Endothelial cell of umbilical vein (primary cell): ENCODE data around the gene LCE2C. TPM values are rescaled to one million over a fixed set of nuclear protein-coding genes. Genes with fewer than 3 reads are reported as not detected.

Source experiments
- BruUV-seq: library from RNA; stranded (reverse); fragments of 400-500 nt; replicated peaks from 2 replicates; lab custom pipeline; 2021; lab: Mats Ljungman, UMichigan
- CTCF ChIA-PET: fragments of 300-600, 350-600 bp; sonication (Branson Sonifier 250); formaldehyde crosslinking; loops from one replicate; lab custom pipeline; 2021; ENCODE audit warnings: antibody characterized with exemption, inconsistent platforms; lab: Charles Lee
- POLR2A ChIA-PET: fragments of 300-600, 350-600 bp; sonication (Branson Sonifier 250); formaldehyde crosslinking; loops from one replicate; lab custom pipeline; 2021; ENCODE audit warnings: antibody characterized with exemption, inconsistent platforms; lab: Charles Lee
- DNase-seq: peaks from one replicate; pipeline ENCODE4 v3.0.0-alpha.2; 2011; ENCODE audit warnings: low read depth, low spot score
- FAIRE-seq: peaks from 2 replicates; lab custom pipeline; 2011; peaks lifted over from hg19 to GRCh38; lab: Jason Lieb, UNC
- H2AFZ ChIP-seq: 2 replicates; pipeline ENCODE4 v1.6.0; 2012; ENCODE audit warnings: low read depth, low read length, control low read depth, inconsistent platforms
- H3K27ac ChIP-seq: 2 replicates; pipeline ENCODE4 v1.5.1; 2011; ENCODE audit warnings: low read depth, mild to moderate bottlenecking, control low read depth, low read length, moderate library complexity; ENCODE audit not compliant: insufficient read depth
- H3K27me3 ChIP-seq, 2 experiments: 2 replicates each; pipeline versions ENCODE4 v1.6.0 to v1.6.1; 2011; ENCODE audit warnings: low read length in 2 of 2, mixed read lengths in 1 of 2; ENCODE audit not compliant: control insufficient read depth in 2 of 2, insufficient read depth in 2 of 2
- H3K36me3 ChIP-seq, 2 experiments: 2 replicates in 1 of 2; 3 replicates in 1 of 2; pipeline ENCODE4 v1.5.1; 2011; ENCODE audit warnings: low read length in 2 of 2, mild to moderate bottlenecking in 1 of 2, moderate library complexity in 1 of 2; ENCODE audit not compliant: control insufficient read depth in 2 of 2, insufficient read depth in 2 of 2; ENCODE audit errors: extremely low read depth in 1 of 2
- H3K4me1 ChIP-seq: 3 replicates; pipeline ENCODE4 v1.5.1; 2011; ENCODE audit warnings: mild to moderate bottlenecking, low read length; ENCODE audit not compliant: control insufficient read depth, insufficient read depth; ENCODE audit errors: extremely low read depth
- H3K4me2 ChIP-seq: 2 replicates; pipeline ENCODE4 v1.6.1; 2011; ENCODE audit warnings: low read length, control low read depth, mixed read lengths; ENCODE audit not compliant: insufficient read depth
- H3K4me3 ChIP-seq, 3 experiments: fragments of 200-600 bp in 1 of 3; sonication (generic), shearing (Covaris generic) in 1 of 3; replicated peaks in 1 of 3; 2 replicates each; pipeline ENCODE4 v1.5.1; 2011 to 2016; ENCODE audit warnings: control low read depth in 3 of 3, low read length in 3 of 3, mild to moderate bottlenecking in 2 of 3, inconsistent platforms in 1 of 3, low read depth in 1 of 3, moderate library complexity in 1 of 3; ENCODE audit not compliant: insufficient read depth in 1 of 3
- H3K79me2 ChIP-seq: 2 replicates; pipeline ENCODE4 v1.6.0; 2012; ENCODE audit warnings: low read length, inconsistent platforms; ENCODE audit not compliant: control insufficient read depth, insufficient read depth
- H3K9ac ChIP-seq: replicated peaks from 2 replicates; pipeline ENCODE3; 2011; ENCODE audit warnings: low read length, control low read depth; ENCODE audit not compliant: insufficient read depth; ENCODE audit errors: extremely low read depth
- H3K9me1 ChIP-seq: replicated peaks from 3 replicates; pipeline ENCODE4 v1.6.0; 2011; ENCODE audit warnings: mild to moderate bottlenecking, low read length; ENCODE audit not compliant: control insufficient read depth, insufficient read depth; ENCODE audit errors: extremely low read depth
- H3K9me3 ChIP-seq: replicated peaks from 2 replicates; pipeline ENCODE4 v1.5.1; 2012; ENCODE audit warnings: low read length, inconsistent platforms; ENCODE audit not compliant: control insufficient read depth, insufficient read depth
- H4K20me1 ChIP-seq: replicated peaks from 2 replicates; pipeline ENCODE3; 2011; ENCODE audit warnings: mild to moderate bottlenecking, low read length; ENCODE audit not compliant: control insufficient read depth, insufficient read depth; ENCODE audit errors: extremely low read depth
- EZH2 ChIP-seq: IDR thresholded peaks from 2 replicates; pipeline ENCODE4 v1.6.1; 2012; ENCODE audit warnings: borderline replicate concordance, low read depth, mild to moderate bottlenecking, moderate library complexity, low read length, inconsistent platforms; ENCODE audit not compliant: severe bottlenecking
- FOS ChIP-seq: IDR thresholded peaks from 2 replicates; pipeline ENCODE4 v1.6.1; 2011; ENCODE audit warnings: mild to moderate bottlenecking, low read length, moderate library complexity, borderline replicate concordance; ENCODE audit not compliant: insufficient read depth
- GATA2 ChIP-seq: IDR thresholded peaks from 2 replicates; pipeline ENCODE4 v1.7.0; 2011; ENCODE audit warnings: low read depth, mild to moderate bottlenecking, moderate library complexity, mixed read lengths, low read length; ENCODE audit not compliant: insufficient read length, insufficient read depth
- JUN ChIP-seq: IDR thresholded peaks from 2 replicates; pipeline ENCODE4 v1.6.1; 2011; ENCODE audit warnings: borderline replicate concordance, low read depth; ENCODE audit not compliant: insufficient read length, insufficient read depth
- MYC ChIP-seq: IDR thresholded peaks from one replicate; pipeline ENCODE4 v1.6.1; 2011; ENCODE audit warnings: mild to moderate bottlenecking, low read depth, low read length
- POLR2A ChIP-seq: IDR thresholded peaks from 2 replicates; pipeline ENCODE4 v1.6.1; 2012; ENCODE audit warnings: low read depth, mild to moderate bottlenecking, control low read depth, low read length
- POLR2AphosphoS5 ChIP-seq: IDR thresholded peaks from 2 replicates; pipeline ENCODE4 v1.6.1; 2012; ENCODE audit warnings: low read depth, mild to moderate bottlenecking, control low read depth, low read length, moderate library complexity; ENCODE audit not compliant: insufficient read depth
- dilution Hi-C: fragments of 300-500 bp; cut with MboI; formaldehyde crosslinking; loops from one replicate; pipeline ENCODE4 v1.15.0; 2019; ENCODE audit warnings: low sequenced_read_pairs; ENCODE audit not compliant: extremely low pct_ligation_motif_present
- intact Hi-C: fragments of 100-400 bp; cut with micrococcal nuclease; formaldehyde crosslinking; loops from one replicate; pipeline ENCODE4 v1.10.0; 2022
- polyA plus RNA-seq, 4 experiments: library from polyadenylated mRNA; depleted of rRNA in 3 of 4; stranded (reverse) in 3 of 4; unstranded in 1 of 4; fragments of >200 nt; gene quantifications; 2 replicates each; pipeline versions ENCODE4 v1.2.1 to v1.2.3, GENCODE V29; 2011 to 2012; ENCODE audit warnings: missing spikeins in 1 of 4
- total RNA-seq: library from RNA; stranded (reverse); gene quantifications from 2 replicates; pipeline ENCODE4 v1.2.3, GENCODE V29; 2021
- TF ChIP-seq, protein P1 (sequence below), 2 donors: IDR thresholded peaks; 1 replicate in 1 of 2; 2 replicates in 1 of 2; pipeline ENCODE4 v1.5.1; 2011; ENCODE audit warnings: low read length in 2 of 2, mild to moderate bottlenecking in 2 of 2, moderate library complexity in 2 of 2, control low read depth in 1 of 2, inconsistent platforms in 1 of 2, low read depth in 1 of 2; ENCODE audit not compliant: insufficient read depth in 1 of 2; ENCODE audit errors: extremely low read depth in 1 of 2
- TF ChIP-seq, protein P2 (sequence below): IDR thresholded peaks from 2 replicates; pipeline ENCODE4 v1.6.1; 2011; ENCODE audit not compliant: insufficient read depth, insufficient read length

The LCE2C gene
- total and polyA plus RNA-seq, 2 donors (not counting 3 experiments of a cell fraction or from before 2014, with no cell fraction given): not detected

DNA sequence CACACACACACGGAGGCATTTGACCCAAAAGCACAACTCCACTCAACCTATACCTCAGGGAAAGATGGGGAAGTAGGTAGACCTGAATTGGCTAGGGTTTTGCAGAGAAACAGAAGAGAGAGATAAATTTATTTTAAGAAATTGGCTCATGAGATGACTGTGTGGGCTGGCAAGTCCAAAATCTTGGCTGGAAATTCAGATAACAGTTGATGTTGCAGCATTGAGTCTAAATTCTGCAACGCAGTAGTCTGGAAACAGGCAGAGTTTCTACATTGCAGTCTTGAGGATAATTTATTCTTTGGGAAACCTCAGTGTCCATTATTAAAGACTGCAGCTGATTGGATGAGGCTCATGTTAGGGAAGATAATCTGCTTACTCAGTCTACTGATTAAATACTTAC, 6.5 kb downstream of the LCE2C start:
- no peaks in the 10 kb centered on the region for H3K79me2 ChIP-seq
- H3K9me3 ChIP-seq: no peaks in the 10 kb centered on the region
- no peak overlapping the region for H2AFZ ChIP-seq
- H4K20me1 ChIP-seq: no peaks in the 10 kb centered on the region
- no peaks in the 10 kb centered on the region for H3K27me3 ChIP-seq
- no peaks in the 10 kb centered on the region for H3K9me1 ChIP-seq
- H3K27ac ChIP-seq: no peak overlapping the region
- POLR2A ChIA-PET: no interaction called here
- no peaks in the 10 kb centered on the region for H3K36me3 ChIP-seq
- H3K4me2 ChIP-seq: no peak overlapping the region
- TF ChIP-seq POLR2AphosphoS5 (no peak), JUN (no peak), POLR2A (no peak), FOS (no peak), GATA2 (no peak), EZH2 (no peak), MYC (no peak)
- TF ChIP-seq, protein P1, sequence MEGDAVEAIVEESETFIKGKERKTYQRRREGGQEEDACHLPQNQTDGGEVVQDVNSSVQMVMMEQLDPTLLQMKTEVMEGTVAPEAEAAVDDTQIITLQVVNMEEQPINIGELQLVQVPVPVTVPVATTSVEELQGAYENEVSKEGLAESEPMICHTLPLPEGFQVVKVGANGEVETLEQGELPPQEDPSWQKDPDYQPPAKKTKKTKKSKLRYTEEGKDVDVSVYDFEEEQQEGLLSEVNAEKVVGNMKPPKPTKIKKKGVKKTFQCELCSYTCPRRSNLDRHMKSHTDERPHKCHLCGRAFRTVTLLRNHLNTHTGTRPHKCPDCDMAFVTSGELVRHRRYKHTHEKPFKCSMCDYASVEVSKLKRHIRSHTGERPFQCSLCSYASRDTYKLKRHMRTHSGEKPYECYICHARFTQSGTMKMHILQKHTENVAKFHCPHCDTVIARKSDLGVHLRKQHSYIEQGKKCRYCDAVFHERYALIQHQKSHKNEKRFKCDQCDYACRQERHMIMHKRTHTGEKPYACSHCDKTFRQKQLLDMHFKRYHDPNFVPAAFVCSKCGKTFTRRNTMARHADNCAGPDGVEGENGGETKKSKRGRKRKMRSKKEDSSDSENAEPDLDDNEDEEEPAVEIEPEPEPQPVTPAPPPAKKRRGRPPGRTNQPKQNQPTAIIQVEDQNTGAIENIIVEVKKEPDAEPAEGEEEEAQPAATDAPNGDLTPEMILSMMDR (IDR thresholded peaks at IDR 0.05; ENCODE audit: extremely low read depth in 1 of 2, insufficient read depth in 1 of 2, low read depth in 1 of 2, low read length in 2 of 2): no peak
- TF ChIP-seq, protein P2, sequence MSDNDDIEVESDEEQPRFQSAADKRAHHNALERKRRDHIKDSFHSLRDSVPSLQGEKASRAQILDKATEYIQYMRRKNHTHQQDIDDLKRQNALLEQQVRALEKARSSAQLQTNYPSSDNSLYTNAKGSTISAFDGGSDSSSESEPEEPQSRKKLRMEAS: no peak
- intact Hi-C loops (no loop called here), dilution Hi-C loops (no loop called here)
- no peak overlapping the region for H3K4me3 ChIP-seq
- no peaks in the 10 kb centered on the region for H3K4me1 ChIP-seq
- H3K9ac ChIP-seq: no peak overlapping the region
- DNase-seq (no peak), FAIRE-seq (no peak)
- CTCF ChIA-PET: no interaction called here
- BruUV-seq: no TSS peak
